HCT116 (cell line): ENCODE results near the gene GNAO1. TPM values are rescaled to one million over a fixed set of nuclear protein-coding genes. Genes with fewer than 3 reads are reported as not detected.

Source experiments
- ATAC-seq: fragments of 200-7000 bp; cut with Tn5 transposase; 2 replicates; pipeline ENCODE4 v1.9.1; 2020; ENCODE audit warnings: mild to moderate bottlenecking, moderate library complexity
- BruUV-seq: library from RNA; stranded (reverse); fragments of 400-500 nt; replicated peaks from 2 replicates; lab custom pipeline; 2021; lab: Mats Ljungman, UMichigan
- CTCF ChIA-PET: fragments of 300-600 bp; sonication (Branson Sonifier 250); formaldehyde crosslinking; loops from one replicate; lab custom pipeline; 2021; ENCODE audit warnings: antibody characterized with exemption; lab: Charles Lee
- POLR2A ChIA-PET: fragments of 300-600, 350-600 bp; sonication (Branson Sonifier 250); formaldehyde crosslinking; loops from one replicate; lab custom pipeline; 2021; ENCODE audit warnings: antibody characterized with exemption; lab: Charles Lee
- RAD21 ChIA-PET, 2 experiments: fragments of 300-600 bp; sonication (Branson Sonifier 250); formaldehyde crosslinking; loops; one replicate each; lab custom pipeline; 2023; ENCODE audit warnings: low total read pairs in 2 of 2; ENCODE audit not compliant: uncharacterized antibody in 2 of 2, unreplicated experiment in 2 of 2, low non-redundant PET in 1 of 2; lab: Charles Lee
- DNase-seq: peaks from one replicate; pipeline ENCODE4 v3.0.0-alpha.2; 2010; ENCODE audit warnings: low read depth, low spot score
- H2AFZ ChIP-seq: fragments of 200-600 bp; shearing (Covaris generic), sonication (generic); 2 replicates; pipeline ENCODE4 v1.6.1; 2017; ENCODE audit warnings: low read depth, mixed run types, mixed read lengths, antibody characterized with exemption, low read length; ENCODE audit not compliant: poor library complexity, severe bottlenecking
- H3K27ac ChIP-seq: 2 replicates; pipeline ENCODE4 v1.5.1; 2012; ENCODE audit warnings: low read depth, low read length
- H3K27me3 ChIP-seq: fragments of 200-600 bp; sonication (generic); 2 replicates; pipeline ENCODE4 v1.6.1; 2016; ENCODE audit warnings: mixed run types, low read length, mixed read lengths; ENCODE audit not compliant: insufficient read depth
- H3K36me3 ChIP-seq, 2 experiments: fragments of 200-500 bp in 1 of 2; fragments of 200-600 bp in 1 of 2; sonication (Bioruptor generic) in 1 of 2; sonication (generic) in 1 of 2; 2 replicates each; pipeline versions ENCODE4 v1.5.1 to v1.6.1; 2014 to 2016; ENCODE audit warnings: low read length in 2 of 2, inconsistent platforms in 1 of 2, mixed read lengths in 1 of 2, mixed run types in 1 of 2; ENCODE audit not compliant: insufficient read depth in 2 of 2, control insufficient read depth in 1 of 2
- H3K4me1 ChIP-seq, 2 experiments: fragments of 200-600 bp in 1 of 2; sonication (generic) in 1 of 2; 2 replicates each; pipeline versions ENCODE4 v1.5.1 to v1.6.1; 2012 to 2017; ENCODE audit warnings: low read length in 2 of 2, inconsistent platforms in 1 of 2, mild to moderate bottlenecking in 1 of 2, mixed read lengths in 1 of 2, mixed run types in 1 of 2, moderate library complexity in 1 of 2; ENCODE audit not compliant: insufficient read depth in 2 of 2, control insufficient read depth in 1 of 2
- H3K4me2 ChIP-seq: fragments of 200-600 bp; sonication (generic); 2 replicates; pipeline ENCODE4 v1.6.1; 2017; ENCODE audit warnings: mixed run types, low read length, mixed read lengths
- H3K4me3 ChIP-seq, 2 experiments: fragments of 200-600 bp in 1 of 2; sonication (generic) in 1 of 2; replicated peaks in 1 of 2; 2 replicates each; pipeline ENCODE4 v1.5.1; 2011 to 2016; ENCODE audit warnings: low read length in 2 of 2, control low read depth in 1 of 2, low read depth in 1 of 2, mild to moderate bottlenecking in 1 of 2, mixed read lengths in 1 of 2, mixed run types in 1 of 2
- H3K79me2 ChIP-seq: fragments of 200-600 bp; sonication (generic); 2 replicates; pipeline ENCODE4 v1.6.1; 2017; ENCODE audit warnings: mild to moderate bottlenecking, mixed run types, low read length, moderate library complexity, mixed read lengths; ENCODE audit not compliant: insufficient read depth
- H3K9ac ChIP-seq: fragments of 200-600 bp; sonication (generic); 2 replicates; pipeline ENCODE4 v1.6.1; 2016; ENCODE audit warnings: low read length, mixed read lengths
- H3K9me2 ChIP-seq: fragments of 200-600 bp; sonication (generic), shearing (Covaris generic); 2 replicates; pipeline ENCODE4 v1.6.1; 2017; ENCODE audit warnings: mixed run types, mild to moderate bottlenecking, moderate library complexity; ENCODE audit not compliant: insufficient read depth
- H3K9me3 ChIP-seq, 2 experiments: fragments of 200-500 bp in 1 of 2; fragments of 200-600 bp in 1 of 2; sonication (Bioruptor generic) in 1 of 2; sonication (generic) in 1 of 2; 2 replicates each; pipeline ENCODE4 v1.6.1; 2014 to 2017; ENCODE audit warnings: low read length in 2 of 2, mixed read lengths in 2 of 2, inconsistent platforms in 1 of 2, low read depth in 1 of 2, mild to moderate bottlenecking in 1 of 2, mixed run types in 1 of 2, moderate library complexity in 1 of 2; ENCODE audit not compliant: control insufficient read depth in 1 of 2, insufficient read depth in 1 of 2
- H4K20me1 ChIP-seq: fragments of 200-600 bp; sonication (generic), shearing (Covaris generic); 2 replicates; pipeline ENCODE4 v1.6.1; 2017; ENCODE audit warnings: mixed run types, mild to moderate bottlenecking, moderate library complexity; ENCODE audit not compliant: insufficient read depth
- ATF3 ChIP-seq: IDR thresholded peaks from 2 replicates; pipeline ENCODE4 v1.6.1; 2012
- CBX3 ChIP-seq: IDR thresholded peaks from 2 replicates; pipeline ENCODE4 v1.6.1; 2012; ENCODE audit warnings: low read depth
- CEBPB ChIP-seq: IDR thresholded peaks from 2 replicates; pipeline ENCODE4 v1.6.1; 2012; ENCODE audit warnings: low read depth
- CTCF ChIP-seq, 3 experiments: fragments of 200-600 bp in 1 of 3; sonication (generic) in 1 of 3; IDR thresholded peaks in 2 of 3; conservative IDR thresholded peaks in 1 of 3; 2 replicates each; pipeline ENCODE4 v1.5.1; 2012 to 2017; ENCODE audit warnings: low read depth in 2 of 3, low read length in 2 of 3, antibody characterized with exemption in 1 of 3, borderline replicate concordance in 1 of 3, control low read depth in 1 of 3, mild to moderate bottlenecking in 1 of 3, mixed read lengths in 1 of 3, mixed run types in 1 of 3, moderate library complexity in 1 of 3; ENCODE audit not compliant: insufficient read depth in 1 of 3
- EZH2phosphoT487 ChIP-seq: fragments of 200-600 bp; IDR thresholded peaks from 2 replicates; pipeline ENCODE4 v1.6.1; 2018; ENCODE audit warnings: antibody characterized with exemption, borderline replicate concordance
- FOSL1 ChIP-seq: IDR thresholded peaks from 2 replicates; pipeline ENCODE4 v1.6.1; 2012; ENCODE audit warnings: low read depth
- MAX ChIP-seq: IDR thresholded peaks from 2 replicates; pipeline ENCODE4 v1.6.1; 2012
- RAD21 ChIP-seq: IDR thresholded peaks from 2 replicates; pipeline ENCODE4 v1.6.1; 2012; ENCODE audit warnings: low read depth, mild to moderate bottlenecking
- SIN3A ChIP-seq: IDR thresholded peaks from 2 replicates; pipeline ENCODE4 v1.6.1; 2012; ENCODE audit warnings: low read depth
- SP1 ChIP-seq: IDR thresholded peaks from 2 replicates; pipeline ENCODE4 v1.6.1; 2012; ENCODE audit warnings: low read depth
- TCF7L2 ChIP-seq: IDR thresholded peaks from 2 replicates; pipeline ENCODE4 v1.7.0; 2011; ENCODE audit warnings: borderline replicate concordance, inconsistent platforms; ENCODE audit not compliant: insufficient read depth, insufficient read length; ENCODE audit errors: extremely low read depth
- YY1 ChIP-seq: IDR thresholded peaks from 2 replicates; pipeline ENCODE4 v1.6.1; 2011; ENCODE audit warnings: low read length, low read depth, moderate library complexity, mild to moderate bottlenecking; ENCODE audit not compliant: insufficient replicate concordance; ENCODE audit errors: extremely low read depth
- ZBTB33 ChIP-seq: IDR thresholded peaks from 2 replicates; pipeline ENCODE4 v1.6.1; 2011; ENCODE audit warnings: mild to moderate bottlenecking, low read length, moderate library complexity; ENCODE audit not compliant: insufficient replicate concordance; ENCODE audit errors: extremely low read depth
- ZNF274 ChIP-seq: fragments of 200-500 bp; sonication (Bioruptor generic); IDR thresholded peaks from 2 replicates; pipeline ENCODE4 v1.6.1; 2014; ENCODE audit warnings: mild to moderate bottlenecking, low read depth, low read length, inconsistent platforms
- intact Hi-C: fragments of 100-400 bp; cut with micrococcal nuclease; formaldehyde crosslinking; loops from 2 replicates; pipeline ENCODE4 v1.10.0; 2022
- total RNA-seq: library from RNA; stranded (reverse); gene quantifications from one replicate; pipeline ENCODE4 v1.2.1, GENCODE V29; 2021; ENCODE audit not compliant: unreplicated experiment

Gene GNAO1
- total RNA-seq, 1 experiment from 2014 or later, result 0.12 TPM

- Histone ChIP-seq H3K4me2 (no peak overlapping the region), H3K9me2 (no peaks in the 10 kb centered on the region), H4K20me1 (no peaks in the 10 kb centered on the region), H3K4me1 (peaks cover 13 to 16% of the 10 kb centered on the region in 2 experiments; a peak in 3 of 4 replicates), H2AFZ (no peak overlapping the region), H3K9ac (no peak overlapping the region), H3K27me3 (no peaks in the 10 kb centered on the region), H3K27ac (no peak overlapping the region)
- intact Hi-C loops, result no loop called here
- CTCF ChIA-PET, result no interaction called here
- DNase-seq (no peak), ATAC-seq (no peak)
- RAD21 ChIA-PET, result no interaction called here
- no peak for TF ChIP-seq CEBPB
- TF ChIP-seq, all 23 proteins: peak for 0
- Histone ChIP-seq H3K36me3 (no peaks in the 10 kb centered on the region), H3K4me3 (no peak overlapping the region), H3K9me3 (no peaks in the 10 kb centered on the region), H3K79me2 (no peaks in the 10 kb centered on the region)
- POLR2A ChIA-PET, result no interaction called here
- BruUV-seq, result no TSS peak
Measured at GRCh38 chr16:56353054-56353921, 162.0 kb downstream of the GNAO1 start.

- no peaks in the 10 kb centered on the region for H3K9me3 ChIP-seq
- H3K4me3 ChIP-seq, result no peak overlapping the region
- intact Hi-C loops, result no loop called here
- H3K27me3 ChIP-seq, result no peaks in the 10 kb centered on the region
- ChIA-PET CTCF (no interaction called here), POLR2A (no interaction called here), RAD21 (no interaction called here)
- BruUV-seq, result no TSS peak
- no peaks in the 10 kb centered on the region for H3K79me2 ChIP-seq
- no peak for DNase-seq
- H3K9ac ChIP-seq, result no peak overlapping the region
- H3K27ac ChIP-seq, result no peak overlapping the region
- no peaks in the 10 kb centered on the region for H4K20me1 ChIP-seq
- H3K36me3 ChIP-seq, result no peaks in the 10 kb centered on the region
- no peak for ATAC-seq
- no peak overlapping the region for H2AFZ ChIP-seq
- no peaks in the 10 kb centered on the region for H3K9me2 ChIP-seq
- H3K4me2 ChIP-seq, result no peak overlapping the region
- H3K4me1 ChIP-seq, result peaks cover 13 to 16% of the 10 kb centered on the region in 2 experiments; a peak in 3 of 4 replicates
- no peak for TF ChIP-seq CEBPB
- TF ChIP-seq TCF7L2, result no peak
- no peak for TF ChIP-seq ATF3
- no peak for TF ChIP-seq EZH2phosphoT487
- no peak for TF ChIP-seq YY1
- TF ChIP-seq SP1, result no peak
- no peak for TF ChIP-seq ZNF274
- TF ChIP-seq MAX, result no peak
- no peak for TF ChIP-seq CTCF (IDR thresholded peaks at IDR 0.05 in 2 of 3, conservative IDR thresholded peaks at IDR 0.05 in 1 of 3; ENCODE audit: borderline replicate concordance in 1 of 3, insufficient read depth in 1 of 3, low read depth in 2 of 3, low read length in 2 of 3)
- TF ChIP-seq SIN3A, result no peak
- no peak for TF ChIP-seq FOSL1
- TF ChIP-seq RAD21, result no peak
- TF ChIP-seq CBX3, result no peak
- TF ChIP-seq ZBTB33, result no peak
Measured at GRCh38 chr16:56354016-56354415, 162.7 kb downstream of the GNAO1 start.
